Natural killer cell treated with Interleukin-12 subunit alpha and Interleukin-12 subunit beta and Interleukin-15 and Interleukin-18, amount 100 ng/mL, for 72 hours (primary cell): Measurements from ENCODE around the gene GNG14. TPM values are rescaled to one million over a fixed set of nuclear protein-coding genes. Genes with fewer than 3 reads are reported as not detected.
A peak's percentile ranks its signal among the peaks of the same experiment; 100 is the strongest.
"Not testable (repeated sequence)": the region's sequence is repeated elsewhere in the genome, so short reads cannot be mapped to it uniquely, and the experiment has no call there.

Source experiments
- ATAC-seq, 2 donors: fragments of 150-1000 bp; cut with Tn5 transposase in 1 of 2; sonication (Bioruptor Pico), chemical (Tn5 transposase) in 1 of 2; 2 replicates each; pipeline ENCODE4 v1.10.0; 2021
- DNase-seq: peaks from one replicate; pipeline ENCODE4 v3.0.0; 2022; ENCODE audit warnings: low spot score
- H3K27ac Mint-ChIP-seq, 2 donors: 1 replicate in 1 of 2; 2 replicates in 1 of 2; pipeline ENCODE4 v1.8.0; 2022; ENCODE audit warnings: mixed read lengths in 2 of 2, mild to moderate bottlenecking in 1 of 2, moderate library complexity in 1 of 2
- H3K27me3 Mint-ChIP-seq, 2 donors: 1 replicate in 1 of 2; 2 replicates in 1 of 2; pipeline ENCODE4 v1.8.0; 2022; ENCODE audit warnings: mixed read lengths in 2 of 2
- H3K36me3 Mint-ChIP-seq: one replicate; pipeline ENCODE4 v1.8.0; 2022; ENCODE audit warnings: mixed read lengths
- H3K4me1 Mint-ChIP-seq, 2 donors: 1 replicate in 1 of 2; 2 replicates in 1 of 2; pipeline ENCODE4 v1.8.0; 2022; ENCODE audit warnings: low read depth in 2 of 2, mixed read lengths in 2 of 2, mild to moderate bottlenecking in 1 of 2
- H3K4me3 Mint-ChIP-seq: one replicate; pipeline ENCODE4 v1.8.0; 2022; ENCODE audit warnings: mixed read lengths
- H3K9me3 Mint-ChIP-seq: 2 replicates; pipeline ENCODE4 v1.8.0; 2022; ENCODE audit warnings: mixed read lengths
- total RNA-seq, 2 donors: library from RNA; stranded (reverse); gene quantifications; one replicate each; pipeline ENCODE4 v1.2.3, GENCODE V29; 2022

The GNG14 gene
- not detected for total RNA-seq

DNA sequence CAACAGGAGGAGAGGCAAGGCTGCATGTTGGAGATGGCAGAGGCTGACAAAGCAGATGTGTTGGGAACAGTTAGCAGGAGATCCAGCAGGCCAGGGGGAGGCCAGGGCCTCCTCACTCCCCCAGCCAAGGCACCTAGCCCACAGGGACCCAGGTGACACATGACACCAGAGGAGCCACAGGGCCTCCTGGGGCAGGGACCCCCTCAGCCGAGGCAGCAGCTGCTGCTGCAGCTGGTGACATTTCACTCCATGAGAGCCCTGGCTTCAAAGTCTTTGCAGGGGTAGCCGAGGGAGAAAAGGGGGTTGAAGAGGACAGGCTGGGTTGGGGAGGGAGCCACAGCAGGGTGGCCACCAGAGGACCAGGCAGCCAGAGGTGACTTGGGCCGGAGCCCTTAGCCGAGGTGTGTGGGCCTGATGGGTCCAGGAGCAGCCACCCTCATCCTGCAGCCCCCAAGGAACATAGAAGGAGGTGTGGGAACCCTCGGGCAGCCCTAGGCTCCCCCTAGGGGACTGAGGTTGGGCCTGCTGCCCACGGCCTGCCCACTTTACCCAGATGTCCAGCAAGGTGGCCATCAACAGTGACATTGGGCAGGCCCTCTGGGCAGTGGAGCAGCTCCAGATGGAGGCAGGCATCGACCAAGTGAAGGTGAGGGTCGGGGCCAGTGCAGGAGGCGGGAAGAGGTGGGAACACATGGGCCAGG, at the start of gene GNG14:
GNG14 (plus strand) TSS at position 503 of the 701 bp plus-strand sequence; CDS start at position 554, 51 bp downstream.
- peaks cover 0 to 5% of the 10 kb centered on the region in 2 donors for H3K4me1 Mint-ChIP-seq
- no peak within 1 kb of the TSS for H3K27ac Mint-ChIP-seq
- DNase-seq (no peak), ATAC-seq (no peak)
- no peaks in the 10 kb centered on the region for H3K36me3 Mint-ChIP-seq
- H3K9me3 Mint-ChIP-seq, result no peaks in the 10 kb centered on the region
- no peak within 1 kb of the TSS for H3K4me3 Mint-ChIP-seq
- no peaks in the 10 kb centered on the region for H3K27me3 Mint-ChIP-seq

DNA sequence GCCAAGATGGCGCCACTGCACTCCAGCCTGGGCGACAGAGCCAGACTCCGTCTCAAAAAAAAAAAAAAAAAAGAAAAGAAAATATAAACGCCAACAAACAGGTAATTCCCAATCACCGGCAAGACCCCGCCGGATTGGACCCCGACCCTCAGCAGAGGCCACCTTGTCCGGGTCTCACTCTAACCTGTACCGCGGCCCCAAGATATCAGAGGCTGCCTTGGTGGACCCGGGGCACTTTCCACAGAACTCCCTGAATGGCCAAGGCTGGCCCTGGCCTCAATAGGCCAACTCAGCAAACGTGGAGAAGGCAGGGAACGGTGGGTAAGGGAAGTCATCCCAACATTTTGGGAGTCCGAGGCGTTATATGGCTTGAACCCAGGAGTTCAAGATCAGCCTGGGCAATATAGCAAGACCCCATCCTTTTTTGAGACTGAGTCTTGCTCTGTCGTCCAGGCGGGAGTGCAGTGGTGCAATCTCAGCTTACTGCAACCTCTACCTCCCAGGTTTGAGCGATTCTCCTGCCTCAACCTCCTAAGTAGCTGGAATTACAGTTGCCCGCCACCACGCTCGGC, 49.1 kb upstream of the GNG14 start:
- no peaks in the 10 kb centered on the region for H3K9me3 Mint-ChIP-seq
- no peak for DNase-seq
- H3K27ac Mint-ChIP-seq, result no peak overlapping the region

DNA sequence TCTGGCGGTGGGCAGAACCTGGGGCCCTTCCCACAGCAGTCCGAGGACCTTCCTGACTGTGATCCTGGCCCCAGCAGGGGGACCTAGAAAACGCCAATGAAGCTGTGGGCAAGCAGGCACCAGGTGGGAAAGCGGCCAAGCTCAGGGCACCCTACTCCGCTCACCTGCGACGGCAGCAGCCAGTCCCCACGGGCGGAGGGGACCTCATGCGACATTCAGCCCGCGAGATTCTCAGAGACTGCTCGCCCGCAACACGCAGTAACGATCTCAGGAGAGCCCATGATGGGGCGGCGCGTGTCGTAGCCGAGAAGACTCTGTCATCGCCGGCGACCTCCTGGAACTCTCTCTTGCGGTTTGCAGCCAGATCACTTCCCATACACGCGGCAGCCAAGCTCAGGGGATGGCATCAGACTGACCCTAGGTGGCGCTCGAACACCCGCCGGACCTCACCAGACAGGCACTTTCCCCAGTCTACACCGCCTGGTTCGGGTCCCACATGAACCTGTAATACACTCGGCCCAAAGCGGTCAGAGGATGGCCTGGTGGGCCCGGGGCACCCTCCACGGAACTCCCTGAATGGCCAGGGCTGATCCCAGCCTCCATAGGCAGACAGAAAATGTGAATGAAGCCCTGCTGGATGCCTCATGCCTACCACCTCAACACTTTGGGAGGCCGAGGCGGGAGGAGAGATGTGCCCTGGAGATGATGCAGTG, 47.7 kb upstream of the GNG14 start:
- peak; percentile 96 to 97 for ATAC-seq
- DNase-seq, result peak; percentile 91
- H3K27ac Mint-ChIP-seq, result peak overlapping the region; percentile 57
- H3K9me3 Mint-ChIP-seq, result no peaks in the 10 kb centered on the region
- H3K36me3 Mint-ChIP-seq, result no peaks in the 10 kb centered on the region
- H3K27me3 Mint-ChIP-seq, result no peaks in the 10 kb centered on the region
- H3K4me3 Mint-ChIP-seq, result peak overlapping the region; percentile 71
- H3K4me1 Mint-ChIP-seq, result peaks cover 9 to 11% of the 10 kb centered on the region in 2 donors

More for the DNA sequence above, 49.1 kb upstream of the GNG14 start:
- H3K36me3 Mint-ChIP-seq, result no peaks in the 10 kb centered on the region
- no peak for ATAC-seq
- H3K4me1 Mint-ChIP-seq, result peaks cover 9 to 13% of the 10 kb centered on the region in 2 donors
- no peak overlapping the region for H3K4me3 Mint-ChIP-seq
- H3K27me3 Mint-ChIP-seq, result no peaks in the 10 kb centered on the region

DNA sequence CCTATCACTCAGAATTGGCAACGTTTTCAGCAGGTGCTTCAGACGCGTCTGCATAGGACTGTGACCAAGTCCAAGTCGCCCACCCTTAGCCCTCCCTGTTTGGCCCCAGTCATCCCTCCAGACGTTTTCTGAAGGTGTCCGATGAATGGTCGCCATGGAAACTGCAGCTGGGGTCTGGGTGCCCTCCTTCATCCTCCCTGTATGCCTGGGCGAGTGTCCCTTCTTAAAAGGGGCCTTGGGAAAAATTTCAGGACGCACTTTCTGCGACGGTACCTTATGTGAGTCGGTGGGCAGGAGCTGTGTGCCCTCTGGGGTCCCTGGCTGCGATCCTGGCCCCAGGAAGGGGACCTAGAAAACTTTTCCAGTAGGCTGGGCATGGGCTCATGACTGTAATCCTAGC, 46.3 kb upstream of the GNG14 start:
- ATAC-seq, result no peak
- no peak overlapping the region for H3K4me3 Mint-ChIP-seq

DNA sequence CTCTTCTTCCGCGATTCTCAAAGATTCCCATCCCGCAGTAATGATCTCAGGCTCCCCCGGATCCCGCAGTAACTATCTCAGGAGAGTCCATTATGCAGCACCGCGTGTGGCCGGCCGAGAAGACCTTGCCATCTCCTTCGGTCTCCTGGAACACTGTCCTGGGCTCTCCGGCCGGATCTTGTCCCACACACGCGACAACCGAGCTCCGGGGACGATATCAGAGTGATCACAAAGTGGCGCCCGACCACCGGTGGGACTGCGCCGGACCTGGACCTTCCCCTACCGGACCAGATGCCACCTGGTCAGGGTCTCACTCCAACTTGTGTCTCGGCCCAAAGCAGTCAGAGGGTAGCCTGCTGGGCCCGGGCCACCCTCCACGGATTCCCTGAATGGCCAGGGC, 45.3 kb upstream of the GNG14 start:
- Mint-ChIP-seq H3K36me3 (no peaks in the 10 kb centered on the region), H3K27me3 (no peaks in the 10 kb centered on the region), H3K4me3 (no peak overlapping the region), H3K27ac (no peak overlapping the region), H3K4me1 (peaks cover 7 to 8% of the 10 kb centered on the region in 2 donors), H3K9me3 (no peaks in the 10 kb centered on the region)
- ATAC-seq (no peak), DNase-seq (no peak)

More for the DNA sequence above, 46.3 kb upstream of the GNG14 start:
- no peaks in the 10 kb centered on the region for H3K27me3 Mint-ChIP-seq
- no peak for DNase-seq
- H3K27ac Mint-ChIP-seq, result no peak overlapping the region
- no peaks in the 10 kb centered on the region for H3K9me3 Mint-ChIP-seq
- H3K4me1 Mint-ChIP-seq, result peaks cover 7 to 8% of the 10 kb centered on the region in 2 donors
- H3K36me3 Mint-ChIP-seq, result no peaks in the 10 kb centered on the region

DNA sequence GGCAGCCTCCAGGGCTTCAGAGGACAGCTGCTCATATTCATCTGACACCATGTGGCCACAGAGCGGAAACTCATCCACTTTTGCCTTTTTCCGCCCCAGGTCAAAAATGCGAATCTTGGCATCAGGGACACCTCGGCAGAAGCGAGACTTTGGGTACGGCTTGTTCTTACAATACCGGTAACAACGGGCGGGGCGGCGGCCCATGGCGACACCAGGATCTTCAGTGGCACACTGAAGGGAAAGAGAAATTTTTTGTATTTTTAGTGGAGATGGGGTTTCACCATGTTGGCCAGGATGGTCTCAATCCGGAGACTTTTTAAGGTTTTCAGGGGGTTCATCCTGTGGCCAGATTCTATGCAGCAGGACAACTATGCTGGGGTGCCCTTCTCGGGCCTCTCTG, 44.1 kb upstream of the GNG14 start:
- not testable (repeated sequence) for H3K36me3 Mint-ChIP-seq, H3K9me3 Mint-ChIP-seq, ATAC-seq, H3K4me3 Mint-ChIP-seq, H3K27me3 Mint-ChIP-seq, H3K27ac Mint-ChIP-seq, DNase-seq
- H3K4me1 Mint-ChIP-seq, result peaks cover 8 to 12% of the 10 kb centered on the region in 2 donors

DNA sequence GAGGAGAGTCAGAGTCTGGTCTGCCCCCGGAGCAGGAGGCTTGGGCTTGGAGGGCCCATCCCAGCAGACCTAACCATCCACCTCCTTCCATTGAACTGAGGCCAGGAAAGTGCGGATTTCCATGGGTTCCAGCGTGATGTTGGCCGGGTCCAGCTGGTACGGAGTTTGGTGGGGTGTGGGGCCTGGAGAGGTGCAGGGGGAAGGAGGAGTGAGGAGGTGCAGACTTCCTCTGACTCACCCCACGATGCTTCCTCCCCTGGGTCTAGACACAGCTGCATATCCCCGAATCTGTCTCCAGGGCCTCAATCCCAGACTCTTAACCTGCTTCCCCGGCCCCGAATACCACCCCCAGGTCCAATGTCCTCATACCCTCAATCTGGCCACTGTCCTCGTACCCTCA, 41.2 kb upstream of the GNG14 start:
- Mint-ChIP-seq H3K9me3 (no peaks in the 10 kb centered on the region), H3K36me3 (no peaks in the 10 kb centered on the region), H3K4me3 (no peak overlapping the region), H3K27me3 (no peaks in the 10 kb centered on the region), H3K27ac (no peak overlapping the region), H3K4me1 (peaks cover 0 to 5% of the 10 kb centered on the region in 2 donors)
- ATAC-seq, result no peak
- no peak for DNase-seq

DNA sequence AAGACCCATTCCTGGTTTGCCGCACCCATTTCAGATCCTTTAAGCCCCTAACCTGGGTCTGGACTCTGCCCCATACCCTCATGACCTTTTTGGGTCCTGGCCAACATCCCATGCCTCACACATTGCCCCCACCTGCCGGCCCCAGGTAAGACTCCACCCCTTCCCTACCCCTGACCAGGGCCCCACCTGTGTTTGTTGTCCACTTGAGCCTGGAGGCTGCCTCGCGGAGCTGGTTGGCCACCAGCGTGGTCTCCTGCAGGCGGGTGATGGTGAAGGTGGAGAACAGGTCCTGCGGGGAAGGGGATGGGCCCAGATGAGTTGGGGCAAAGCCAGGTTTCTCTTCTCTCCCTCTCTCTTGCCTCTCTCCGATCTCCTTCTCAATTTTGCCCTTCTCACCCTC, 40.8 kb upstream of the GNG14 start:
- DNase-seq (no peak), ATAC-seq (no peak)
- H3K9me3 Mint-ChIP-seq, result no peaks in the 10 kb centered on the region
- H3K27ac Mint-ChIP-seq, result no peak overlapping the region
- H3K4me1 Mint-ChIP-seq, result peaks cover 0 to 5% of the 10 kb centered on the region in 2 donors
- H3K27me3 Mint-ChIP-seq, result no peaks in the 10 kb centered on the region
- no peak overlapping the region for H3K4me3 Mint-ChIP-seq
- no peaks in the 10 kb centered on the region for H3K36me3 Mint-ChIP-seq

DNA sequence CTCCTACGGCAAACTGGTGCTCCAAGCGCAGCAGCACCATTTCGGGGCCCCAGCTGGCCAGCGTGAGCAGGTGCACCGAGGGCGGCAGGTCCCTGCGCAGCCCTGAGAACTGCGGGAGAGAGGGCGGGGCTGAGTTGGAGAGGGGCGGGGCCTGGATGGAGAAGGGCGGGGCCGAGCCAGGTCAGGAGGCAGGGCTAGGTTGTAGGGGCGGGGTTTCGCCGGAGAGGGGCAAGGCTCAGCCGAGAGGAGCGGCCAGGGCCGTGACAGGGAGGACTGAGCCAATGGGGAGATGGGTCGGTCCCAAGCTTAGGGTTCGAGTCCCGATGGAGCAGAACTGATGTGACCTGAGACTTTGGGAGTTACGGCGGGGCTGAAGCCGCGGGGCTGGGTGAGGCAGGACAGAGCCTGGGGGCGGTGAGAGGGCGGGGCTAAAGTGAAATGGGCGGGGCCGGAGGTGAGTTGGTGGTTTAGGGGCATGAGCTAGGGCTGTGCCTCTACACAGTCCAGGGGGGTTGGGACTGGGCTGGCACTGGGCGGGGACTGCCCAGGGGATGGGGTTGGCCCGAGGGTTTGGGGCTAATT, 40.2 kb upstream of the GNG14 start:
- H3K4me1 Mint-ChIP-seq, result peaks cover 0 to 5% of the 10 kb centered on the region in 2 donors
- no peak overlapping the region for H3K4me3 Mint-ChIP-seq
- no peaks in the 10 kb centered on the region for H3K9me3 Mint-ChIP-seq
- H3K36me3 Mint-ChIP-seq, result no peaks in the 10 kb centered on the region
- ATAC-seq (peak; percentile 72 to 87), DNase-seq (no peak)
- H3K27me3 Mint-ChIP-seq, result no peaks in the 10 kb centered on the region
- H3K27ac Mint-ChIP-seq, result no peak overlapping the region

DNA sequence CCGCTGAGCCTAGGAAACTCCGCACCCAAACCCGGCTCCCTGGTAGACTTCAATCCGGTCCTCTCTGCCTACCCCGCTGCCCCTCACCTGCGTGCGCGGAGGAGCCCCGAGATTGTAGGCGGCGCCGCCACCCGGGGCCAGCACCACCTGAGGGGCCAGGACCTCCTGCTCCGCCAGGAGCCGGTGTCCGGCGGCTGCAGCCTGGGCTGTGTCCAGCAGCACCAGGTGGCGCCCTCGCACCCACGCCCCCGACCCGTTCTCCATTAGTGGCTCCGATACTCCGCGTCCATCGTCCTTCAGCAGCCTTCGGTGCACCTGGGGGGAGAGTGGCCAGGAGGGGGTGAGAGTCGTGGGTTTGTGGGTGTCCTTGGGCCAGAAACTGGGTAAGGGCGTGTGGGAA, 39.7 kb upstream of the GNG14 start:
- no peak overlapping the region for H3K27ac Mint-ChIP-seq
- no peaks in the 10 kb centered on the region for H3K36me3 Mint-ChIP-seq
- H3K4me3 Mint-ChIP-seq, result no peak overlapping the region
- no peaks in the 10 kb centered on the region for H3K27me3 Mint-ChIP-seq
- ATAC-seq (peak in 1 of 2 donors; percentile 20), DNase-seq (no peak)
- H3K4me1 Mint-ChIP-seq, result peaks cover 0 to 5% of the 10 kb centered on the region in 2 donors
- no peaks in the 10 kb centered on the region for H3K9me3 Mint-ChIP-seq

DNA sequence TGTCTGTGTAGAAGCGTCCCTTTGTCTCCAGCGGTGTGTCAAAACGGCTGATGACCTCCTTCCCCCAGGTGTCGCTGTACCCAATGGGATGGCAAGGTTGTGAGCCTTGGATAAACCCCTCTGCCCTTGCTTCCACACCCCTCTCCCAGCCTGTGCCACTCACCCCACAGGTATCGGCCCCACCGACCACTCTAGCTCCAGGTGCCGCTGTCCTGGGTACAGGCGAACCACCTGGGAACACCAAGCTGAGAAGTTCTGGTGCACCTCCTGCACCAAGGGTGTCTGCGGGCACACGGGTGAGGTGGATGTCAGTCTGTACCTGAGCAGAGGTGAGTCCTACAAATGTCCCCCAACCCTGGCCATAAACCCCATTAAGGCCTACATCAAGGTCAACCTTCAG, 37.9 kb upstream of the GNG14 start:
- DNase-seq, result no peak
- peaks cover 0 to 5% of the 10 kb centered on the region in 2 donors for H3K4me1 Mint-ChIP-seq
- ATAC-seq, result no peak
- H3K36me3 Mint-ChIP-seq, result peaks cover under 1% of the 10 kb centered on the region
- H3K4me3 Mint-ChIP-seq, result no peak overlapping the region
- no peaks in the 10 kb centered on the region for H3K27me3 Mint-ChIP-seq
- H3K27ac Mint-ChIP-seq, result no peak overlapping the region
- no peaks in the 10 kb centered on the region for H3K9me3 Mint-ChIP-seq

DNA sequence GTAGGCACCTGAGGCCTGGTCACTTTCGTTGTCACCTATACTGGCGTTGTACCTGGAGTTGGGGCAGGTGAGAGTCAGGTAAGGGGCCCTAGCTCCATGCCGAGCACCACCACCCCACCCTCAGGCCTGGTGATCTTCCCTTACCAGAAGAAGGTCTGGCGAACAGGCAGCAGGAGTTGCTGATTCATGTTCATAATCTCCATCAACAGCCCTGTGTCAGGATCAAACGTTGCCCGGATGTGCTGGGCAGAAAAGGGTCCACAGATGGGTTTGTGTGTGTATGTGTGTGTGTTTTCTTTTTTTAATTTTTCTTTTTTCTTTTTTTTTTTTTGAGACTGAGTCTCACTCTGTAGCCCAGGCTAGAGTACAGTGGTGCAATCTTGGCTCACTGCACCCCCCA, 35.6 kb upstream of the GNG14 start:
- DNase-seq (no peak), ATAC-seq (no peak)
- no peak overlapping the region for H3K27ac Mint-ChIP-seq
- H3K27me3 Mint-ChIP-seq, result no peaks in the 10 kb centered on the region
- H3K4me3 Mint-ChIP-seq, result no peak overlapping the region
- H3K9me3 Mint-ChIP-seq, result no peaks in the 10 kb centered on the region
- H3K36me3 Mint-ChIP-seq, result peaks cover 13% of the 10 kb centered on the region
- H3K4me1 Mint-ChIP-seq, result peaks cover 7 to 9% of the 10 kb centered on the region in 2 donors

DNA sequence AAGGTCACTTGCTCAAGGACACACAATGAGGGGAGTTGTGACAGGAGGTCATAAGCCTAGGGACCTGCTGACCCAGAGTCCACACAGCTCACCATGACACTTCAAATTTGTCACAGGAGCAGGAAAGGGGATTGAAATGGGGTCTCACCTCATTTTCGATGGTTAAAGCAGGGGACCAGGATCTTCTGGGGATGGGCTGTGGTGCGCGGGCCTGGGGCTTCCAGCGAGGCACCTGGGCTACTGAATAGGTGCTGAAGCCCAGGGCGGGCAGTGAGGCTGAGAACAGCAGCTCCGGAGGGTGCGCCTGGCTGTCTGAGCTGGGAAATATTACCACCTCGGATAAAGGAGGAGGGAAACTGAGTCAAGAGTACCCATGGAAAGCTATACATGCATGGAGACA, 32.3 kb upstream of the GNG14 start:
- peak overlapping the region in 1 of 2 donors; percentile 14 for H3K27ac Mint-ChIP-seq
- ATAC-seq (no peak), DNase-seq (no peak)
- H3K36me3 Mint-ChIP-seq, result peaks cover 21% of the 10 kb centered on the region
- no peaks in the 10 kb centered on the region for H3K9me3 Mint-ChIP-seq
- H3K4me3 Mint-ChIP-seq, result no peak overlapping the region
- no peaks in the 10 kb centered on the region for H3K27me3 Mint-ChIP-seq
- peaks cover 3 to 7% of the 10 kb centered on the region in 2 donors for H3K4me1 Mint-ChIP-seq
